GM12878 (cell line): ENCODE results near the gene CLEC17A.

Experiments
- CREM ChIP-seq: IDR thresholded peaks from 2 replicates; pipeline ENCODE4 v1.6.1; 2014; ENCODE audit warnings: antibody characterized with exemption, low read depth
- HDAC2 ChIP-seq: fragments of 200-600 bp; sonication (generic); IDR thresholded peaks from 2 replicates; pipeline ENCODE4 v1.6.1; 2017
- MYC ChIP-seq: IDR thresholded peaks from 2 replicates; pipeline ENCODE4 v1.6.1; 2011; ENCODE audit warnings: mild to moderate bottlenecking, low read length, moderate library complexity, inconsistent platforms; ENCODE audit not compliant: insufficient read depth, insufficient replicate concordance, insufficient read length, severe bottlenecking
- POLR2A ChIP-seq: IDR thresholded peaks from 2 replicates; pipeline ENCODE4 v1.6.1; 2011; ENCODE audit warnings: low read depth, mild to moderate bottlenecking, low read length
- SPI1 ChIP-seq: IDR thresholded peaks from 2 replicates; pipeline ENCODE4 v1.6.1; 2011; ENCODE audit warnings: low read depth, mild to moderate bottlenecking, low read length, moderate library complexity, borderline replicate concordance; ENCODE audit not compliant: insufficient read depth
- TCF7 ChIP-seq: IDR thresholded peaks from 2 replicates; pipeline ENCODE4 v1.6.1; 2014; ENCODE audit warnings: antibody characterized with exemption, borderline replicate concordance

GRCh38 chr19:14561249-14561648 lies 21.6 kb upstream of the CLEC17A start:
- TF ChIP-seq POLR2A, result no peak
- TF ChIP-seq TCF7, result no peak
- TF ChIP-seq CREM, result no peak
- TF ChIP-seq MYC, result no peak
- TF ChIP-seq SPI1, result no peak
- TF ChIP-seq HDAC2, result no peak
